Measurements from ENCODE around the gene TMEM131. TPM values are rescaled to one million over a fixed set of nuclear protein-coding genes. Genes with fewer than 3 reads are reported as not detected.

TMEM131 gene
- total RNA-seq, 1 donor from 2014 or later, result 36.6 TPM

GRCh38 chr2:97788986-97789644, 206.6 kb downstream of the TMEM131 start:
- H3K4me1 Mint-ChIP-seq (ENCODE audit: low read depth, unreplicated experiment), result no peaks in the 10 kb centered on the region
- TF ChIP-seq, protein P1, sequence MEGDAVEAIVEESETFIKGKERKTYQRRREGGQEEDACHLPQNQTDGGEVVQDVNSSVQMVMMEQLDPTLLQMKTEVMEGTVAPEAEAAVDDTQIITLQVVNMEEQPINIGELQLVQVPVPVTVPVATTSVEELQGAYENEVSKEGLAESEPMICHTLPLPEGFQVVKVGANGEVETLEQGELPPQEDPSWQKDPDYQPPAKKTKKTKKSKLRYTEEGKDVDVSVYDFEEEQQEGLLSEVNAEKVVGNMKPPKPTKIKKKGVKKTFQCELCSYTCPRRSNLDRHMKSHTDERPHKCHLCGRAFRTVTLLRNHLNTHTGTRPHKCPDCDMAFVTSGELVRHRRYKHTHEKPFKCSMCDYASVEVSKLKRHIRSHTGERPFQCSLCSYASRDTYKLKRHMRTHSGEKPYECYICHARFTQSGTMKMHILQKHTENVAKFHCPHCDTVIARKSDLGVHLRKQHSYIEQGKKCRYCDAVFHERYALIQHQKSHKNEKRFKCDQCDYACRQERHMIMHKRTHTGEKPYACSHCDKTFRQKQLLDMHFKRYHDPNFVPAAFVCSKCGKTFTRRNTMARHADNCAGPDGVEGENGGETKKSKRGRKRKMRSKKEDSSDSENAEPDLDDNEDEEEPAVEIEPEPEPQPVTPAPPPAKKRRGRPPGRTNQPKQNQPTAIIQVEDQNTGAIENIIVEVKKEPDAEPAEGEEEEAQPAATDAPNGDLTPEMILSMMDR (IDR thresholded peaks at IDR 0.05; ENCODE audit: partially characterized antibody, unreplicated experiment), result no peak
- no peak overlapping the region for H3K4me3 Mint-ChIP-seq (ENCODE audit: unreplicated experiment)
- DNase-seq, result no peak
- peaks cover 2% of the 10 kb centered on the region for H3K27me3 Mint-ChIP-seq (ENCODE audit: unreplicated experiment)
- H3K27ac Mint-ChIP-seq (ENCODE audit: unreplicated experiment), result no peak overlapping the region
- no peaks in the 10 kb centered on the region for H3K36me3 Mint-ChIP-seq (ENCODE audit: unreplicated experiment)
- H3K9me3 Mint-ChIP-seq (ENCODE audit: unreplicated experiment), result peaks cover 1% of the 10 kb centered on the region

DNA sequence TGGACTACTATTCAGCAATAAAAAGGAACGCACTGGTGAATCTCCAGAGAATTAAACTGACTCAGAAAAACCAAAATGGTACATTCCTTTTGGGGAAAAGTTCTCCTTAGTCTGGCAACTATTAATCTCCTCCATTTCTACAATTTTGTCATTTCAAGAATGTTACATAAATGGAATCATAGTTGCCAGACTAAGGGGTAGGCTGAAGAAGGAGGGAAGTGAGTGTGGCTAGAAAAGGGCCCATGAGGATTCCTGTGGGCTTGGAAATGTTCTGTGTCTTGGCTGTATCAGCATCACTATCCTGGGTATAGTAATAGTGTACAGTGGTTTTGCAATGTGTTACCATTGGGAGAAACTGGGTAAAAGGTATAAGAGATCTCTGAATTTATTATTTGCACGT, 209.9 kb downstream of the TMEM131 start:
- TF ChIP-seq, protein P1 (IDR thresholded peaks at IDR 0.05; ENCODE audit: partially characterized antibody, unreplicated experiment), result no peak
- Mint-ChIP-seq H3K36me3 (ENCODE audit: unreplicated experiment) (no peaks in the 10 kb centered on the region), H3K4me3 (ENCODE audit: unreplicated experiment) (no peak overlapping the region), H3K4me1 (ENCODE audit: low read depth, unreplicated experiment) (no peaks in the 10 kb centered on the region), H3K9me3 (ENCODE audit: unreplicated experiment) (peaks cover 1% of the 10 kb centered on the region), H3K27ac (ENCODE audit: unreplicated experiment) (no peak overlapping the region), H3K27me3 (ENCODE audit: unreplicated experiment) (peaks cover 2% of the 10 kb centered on the region)
- DNase-seq, result no peak

- TF ChIP-seq, protein P1 (IDR thresholded peaks at IDR 0.05; ENCODE audit: partially characterized antibody, unreplicated experiment), result no peak
- H3K36me3 Mint-ChIP-seq (ENCODE audit: unreplicated experiment), result no peaks in the 10 kb centered on the region
- DNase-seq, result no peak
- H3K27me3 Mint-ChIP-seq (ENCODE audit: unreplicated experiment), result peaks cover 2% of the 10 kb centered on the region
- no peaks in the 10 kb centered on the region for H3K4me1 Mint-ChIP-seq (ENCODE audit: low read depth, unreplicated experiment)
- no peak overlapping the region for H3K27ac Mint-ChIP-seq (ENCODE audit: unreplicated experiment)
- no peak overlapping the region for H3K4me3 Mint-ChIP-seq (ENCODE audit: unreplicated experiment)
- H3K9me3 Mint-ChIP-seq (ENCODE audit: unreplicated experiment), result peaks cover 1% of the 10 kb centered on the region
Observed at GRCh38 chr2:97784953-97785352, 210.8 kb downstream of the TMEM131 start.

DNA sequence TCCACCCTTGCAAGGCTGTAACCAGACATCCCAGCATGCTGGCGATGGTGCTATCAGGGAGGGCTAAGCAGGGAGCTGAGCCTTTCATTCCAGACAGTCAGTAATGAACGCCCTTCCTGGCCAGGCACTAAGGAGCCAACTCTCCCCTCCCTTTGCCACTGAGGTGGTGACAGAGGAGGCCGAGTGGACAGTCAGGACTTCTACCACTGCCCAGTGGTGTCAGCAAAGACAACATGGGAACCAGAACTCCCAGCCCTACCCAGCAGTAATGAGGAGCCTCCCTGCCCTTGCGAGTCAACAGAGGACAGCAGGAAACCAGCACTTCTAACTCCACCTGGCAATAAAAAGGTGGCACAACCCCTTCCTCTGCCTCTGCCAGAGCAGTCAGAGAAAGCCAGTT, 213.8 kb downstream of the TMEM131 start:
- Mint-ChIP-seq H3K4me1 (ENCODE audit: low read depth, unreplicated experiment) (no peaks in the 10 kb centered on the region), H3K4me3 (ENCODE audit: unreplicated experiment) (no peak overlapping the region), H3K9me3 (ENCODE audit: unreplicated experiment) (no peaks in the 10 kb centered on the region), H3K36me3 (ENCODE audit: unreplicated experiment) (peaks cover under 1% of the 10 kb centered on the region), H3K27me3 (ENCODE audit: unreplicated experiment) (peaks cover 4% of the 10 kb centered on the region), H3K27ac (ENCODE audit: unreplicated experiment) (no peak overlapping the region)
- TF ChIP-seq, protein P1 (IDR thresholded peaks at IDR 0.05; ENCODE audit: partially characterized antibody, unreplicated experiment), result no peak
- no peak for DNase-seq

GRCh38 chr2:97779141-97779540, 216.6 kb downstream of the TMEM131 start:
- Mint-ChIP-seq H3K4me1 (ENCODE audit: low read depth, unreplicated experiment) (peaks cover 2% of the 10 kb centered on the region), H3K4me3 (ENCODE audit: unreplicated experiment) (no peak overlapping the region), H3K9me3 (ENCODE audit: unreplicated experiment) (no peaks in the 10 kb centered on the region), H3K36me3 (ENCODE audit: unreplicated experiment) (peaks cover 6% of the 10 kb centered on the region), H3K27me3 (ENCODE audit: unreplicated experiment) (peaks cover 4% of the 10 kb centered on the region), H3K27ac (ENCODE audit: unreplicated experiment) (no peak overlapping the region)
- TF ChIP-seq, protein P1 (IDR thresholded peaks at IDR 0.05; ENCODE audit: partially characterized antibody, unreplicated experiment), result no peak
- DNase-seq, result no peak
